Tibial nerve (tissue), 3 donors: ENCODE measurements around the gene TSTD2.

ENCODE experiments used
- EP300 ChIP-seq, 2 donors: sonication (generic); formaldehyde crosslinking; IDR thresholded peaks; one replicate each; pipeline ENCODE4 v1.6.1; 2017; ENCODE audit warnings: antibody characterized with exemption in 2 of 2, mild to moderate bottlenecking in 1 of 2
- POLR2A ChIP-seq, 2 donors: fragments of 450-650 bp; IDR thresholded peaks; one replicate each; pipeline ENCODE4 v1.6.1; 2017; ENCODE audit warnings: antibody characterized with exemption in 2 of 2, mild to moderate bottlenecking in 2 of 2, moderate library complexity in 2 of 2

DNA sequence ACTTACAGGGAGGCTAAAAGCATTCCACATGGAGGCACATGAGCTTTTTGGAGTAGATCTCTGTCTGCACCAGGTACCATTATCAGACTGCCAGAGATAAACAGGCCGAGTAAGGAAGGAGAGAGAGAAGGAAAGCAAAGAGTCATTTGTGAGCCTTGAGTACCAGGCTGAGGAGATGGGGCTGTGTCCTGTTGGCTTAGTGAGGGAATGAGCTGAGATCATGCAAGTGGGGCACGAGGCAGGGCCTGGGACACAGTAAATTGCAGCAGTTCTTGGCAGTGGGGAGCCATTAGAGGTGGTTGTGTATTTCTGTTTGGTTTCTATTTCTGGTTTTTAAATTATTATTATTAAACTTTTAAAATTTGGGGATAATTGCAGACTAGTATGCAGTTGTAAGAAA is 53.3 kb downstream of the TSTD2 start:
- TF ChIP-seq POLR2A (IDR thresholded peaks at IDR 0.05) (no peak), EP300 (IDR thresholded peaks at IDR 0.05) (no peak)
